Brain microvascular endothelial cell (primary cell): Measurements from ENCODE around the gene CABYR.
A peak's percentile ranks its signal among the peaks of the same experiment; 100 is the strongest.

Experiments
- DNase-seq: peaks from one replicate; pipeline ENCODE4 v3.0.0-alpha.2; 2020
- H3K27ac ChIP-seq: fragments of 250-450 bp; sonication (Bioruptor Pico); 2 replicates; pipeline ENCODE4 v1.5.1; 2020; ENCODE audit warnings: mild to moderate bottlenecking, moderate library complexity
- H3K27me3 ChIP-seq: fragments of 250-450 bp; sonication (Bioruptor Pico); replicated peaks from 2 replicates; pipeline ENCODE4 v1.5.1; 2020; ENCODE audit warnings: mild to moderate bottlenecking
- H3K36me3 ChIP-seq: fragments of 250-450 bp; sonication (Bioruptor Pico); replicated peaks from 2 replicates; pipeline ENCODE4 v1.5.1; 2020; ENCODE audit warnings: mild to moderate bottlenecking
- H3K4me3 ChIP-seq: 2 replicates; pipeline ENCODE4 v1.5.1; 2011; ENCODE audit warnings: low read depth, mild to moderate bottlenecking, control low read depth, low read length, moderate library complexity
- CTCF ChIP-seq: IDR thresholded peaks from 2 replicates; pipeline ENCODE4 v1.5.1; 2011; ENCODE audit warnings: low read depth, mild to moderate bottlenecking, moderate library complexity, low read length, control low read depth, inconsistent platforms; ENCODE audit errors: missing control alignments
- in situ Hi-C: cut with HindIII; loops from 2 replicates; pipeline ENCODE4 v1.10.0; 2017; ENCODE audit warnings: low sequenced_read_pairs, low pct_ligation_motif_present

CABYR gene

GRCh38 chr18:24095976-24096375 lies 42.9 kb upstream of the CABYR start:
- no peak for TF ChIP-seq CTCF
- H3K27ac ChIP-seq = no peak overlapping the region
- in situ Hi-C loops = no loop called here

GRCh38 chr18:24103320-24104021 lies 35.4 kb upstream of the CABYR start:
- in situ Hi-C loops = no loop called here
- no peak for DNase-seq
- TF ChIP-seq CTCF = no peak
- Histone ChIP-seq H3K27me3 (no peaks in the 10 kb centered on the region), H3K4me3 (no peak overlapping the region), H3K36me3 (no peaks in the 10 kb centered on the region), H3K27ac (no peak overlapping the region)

More at GRCh38 chr18:24095976-24096375, 42.9 kb upstream of the CABYR start:
- H3K4me3 ChIP-seq = no peak overlapping the region
- no peaks in the 10 kb centered on the region for H3K27me3 ChIP-seq
- no peak for DNase-seq
- no peaks in the 10 kb centered on the region for H3K36me3 ChIP-seq

- DNase-seq = no peak
- no peak overlapping the region for H3K4me3 ChIP-seq
- no peaks in the 10 kb centered on the region for H3K36me3 ChIP-seq
These were observed 34.4 kb upstream of the CABYR start for GRCh38 chr18:24104486-24104885.

GRCh38 chr18:24108641-24109040 lies 30.2 kb upstream of the CABYR start:
- TF ChIP-seq CTCF = no peak
- no peak overlapping the region for H3K27ac ChIP-seq
- in situ Hi-C loops = no loop called here

More at GRCh38 chr18:24104486-24104885, 34.4 kb upstream of the CABYR start:
- in situ Hi-C loops = no loop called here
- H3K27ac ChIP-seq = no peak overlapping the region
- TF ChIP-seq CTCF = no peak
- H3K27me3 ChIP-seq = no peaks in the 10 kb centered on the region

GRCh38 chr18:24111936-24112335 lies 26.9 kb upstream of the CABYR start:
- in situ Hi-C loops = no loop called here
- peak; percentile 29 for TF ChIP-seq CTCF
- Histone ChIP-seq H3K36me3 (no peaks in the 10 kb centered on the region), H3K4me3 (no peak overlapping the region), H3K27ac (no peak overlapping the region), H3K27me3 (no peaks in the 10 kb centered on the region)
- DNase-seq = no peak

More at GRCh38 chr18:24108641-24109040, 30.2 kb upstream of the CABYR start:
- no peaks in the 10 kb centered on the region for H3K36me3 ChIP-seq
- H3K27me3 ChIP-seq = no peaks in the 10 kb centered on the region
- no peak for DNase-seq
- no peak overlapping the region for H3K4me3 ChIP-seq

GRCh38 chr18:24112464-24112863 lies 26.4 kb upstream of the CABYR start:
- Histone ChIP-seq H3K4me3 (no peak overlapping the region), H3K27me3 (no peaks in the 10 kb centered on the region), H3K36me3 (no peaks in the 10 kb centered on the region), H3K27ac (no peak overlapping the region)
- no peak for TF ChIP-seq CTCF
- in situ Hi-C loops = no loop called here
- DNase-seq = no peak
